ENCODE measurements around the gene BATF3.

GRCh38 chr1:212648431-212648830, 51.2 kb downstream of the BATF3 start:
- TF ChIP-seq CREB1 (IDR thresholded peaks at IDR 0.05; ENCODE audit: low read depth) (no peak), EP300 (IDR thresholded peaks at IDR 0.05; ENCODE audit: borderline replicate concordance) (no peak), RAD21 (IDR thresholded peaks at IDR 0.05; ENCODE audit: low read depth) (no peak), FOXM1 (IDR thresholded peaks at IDR 0.05; ENCODE audit: borderline replicate concordance, low read depth) (no peak), YY1 (IDR thresholded peaks at IDR 0.05; ENCODE audit: low read depth) (no peak), REST (IDR thresholded peaks at IDR 0.05; ENCODE audit: low read depth) (no peak)
